ENCODE results near the gene FAM13B. TPM values are rescaled to one million over a fixed set of nuclear protein-coding genes. Genes with fewer than 3 reads are reported as not detected.
"Not testable (repeated sequence)": the region's sequence is repeated elsewhere in the genome, so short reads cannot be mapped to it uniquely, and the experiment has no call there.

FAM13B gene
- total RNA-seq, 1 donor: 59.7 TPM

DNA sequence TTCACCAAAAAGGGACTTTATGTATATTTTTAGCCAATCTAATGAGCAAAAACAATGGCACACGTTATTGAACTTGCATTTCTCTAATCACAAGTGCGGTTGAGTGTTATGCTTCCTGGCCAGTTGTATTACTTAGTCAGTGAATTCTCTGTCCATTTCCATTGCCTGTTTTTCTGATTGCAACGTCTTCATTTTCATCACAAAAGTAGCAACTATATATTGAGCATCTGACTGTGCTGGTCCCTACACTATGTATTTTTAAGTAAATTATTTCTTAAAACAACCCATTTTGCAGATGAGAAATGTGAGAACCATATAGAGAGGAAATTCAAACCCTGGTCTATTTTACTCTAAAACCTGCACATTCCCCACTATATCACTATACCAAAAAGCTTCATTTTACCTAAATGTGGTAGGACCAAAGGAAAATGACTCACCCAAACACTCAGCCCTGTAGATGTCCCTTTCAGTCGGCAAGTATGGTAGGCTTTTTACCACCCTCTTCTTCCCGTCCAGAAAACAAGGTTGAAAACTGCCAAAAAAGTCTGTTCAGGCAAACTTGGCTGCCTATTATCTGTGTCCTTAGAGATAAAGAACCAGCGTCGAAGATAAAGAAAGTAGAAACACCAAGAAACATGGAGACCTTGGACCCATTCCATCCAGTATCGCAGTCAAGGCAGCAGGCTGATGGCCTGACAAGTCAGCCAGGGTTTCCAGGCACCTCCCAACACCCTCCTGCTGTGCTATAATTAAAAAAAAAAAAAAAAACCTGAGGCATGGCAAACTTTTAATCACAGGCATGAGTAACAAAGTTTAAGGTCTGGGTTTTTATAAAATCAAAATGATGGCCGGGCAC, 18.8 kb upstream of the FAM13B start:
- no peak for DNase-seq (ENCODE audit: insufficient read length, low spot score, missing footprints)
- Histone ChIP-seq H3K36me3 (ENCODE audit: insufficient read depth, low read length) (no peaks in the 10 kb centered on the region), H3K4me1 (ENCODE audit: insufficient read depth, low read length) (no peaks in the 10 kb centered on the region), H3K27me3 (ENCODE audit: insufficient read depth, low read length) (peaks cover 3% of the 10 kb centered on the region), H3K9me3 (ENCODE audit: low read depth, low read length) (no peaks in the 10 kb centered on the region), H4K20me1 (ENCODE audit: insufficient read depth, low read length) (no peaks in the 10 kb centered on the region), H2AFZ (ENCODE audit: low read length) (no peak overlapping the region), H3K27ac (ENCODE audit: low read depth, low read length) (no peak overlapping the region), H3K4me2 (ENCODE audit: insufficient read depth, low read length) (no peak overlapping the region), H3K79me2 (ENCODE audit: insufficient read depth, low read length) (no peaks in the 10 kb centered on the region), H3K4me3 (ENCODE audit: insufficient read depth, low read length) (no peak overlapping the region)
- TF ChIP-seq, protein P1, sequence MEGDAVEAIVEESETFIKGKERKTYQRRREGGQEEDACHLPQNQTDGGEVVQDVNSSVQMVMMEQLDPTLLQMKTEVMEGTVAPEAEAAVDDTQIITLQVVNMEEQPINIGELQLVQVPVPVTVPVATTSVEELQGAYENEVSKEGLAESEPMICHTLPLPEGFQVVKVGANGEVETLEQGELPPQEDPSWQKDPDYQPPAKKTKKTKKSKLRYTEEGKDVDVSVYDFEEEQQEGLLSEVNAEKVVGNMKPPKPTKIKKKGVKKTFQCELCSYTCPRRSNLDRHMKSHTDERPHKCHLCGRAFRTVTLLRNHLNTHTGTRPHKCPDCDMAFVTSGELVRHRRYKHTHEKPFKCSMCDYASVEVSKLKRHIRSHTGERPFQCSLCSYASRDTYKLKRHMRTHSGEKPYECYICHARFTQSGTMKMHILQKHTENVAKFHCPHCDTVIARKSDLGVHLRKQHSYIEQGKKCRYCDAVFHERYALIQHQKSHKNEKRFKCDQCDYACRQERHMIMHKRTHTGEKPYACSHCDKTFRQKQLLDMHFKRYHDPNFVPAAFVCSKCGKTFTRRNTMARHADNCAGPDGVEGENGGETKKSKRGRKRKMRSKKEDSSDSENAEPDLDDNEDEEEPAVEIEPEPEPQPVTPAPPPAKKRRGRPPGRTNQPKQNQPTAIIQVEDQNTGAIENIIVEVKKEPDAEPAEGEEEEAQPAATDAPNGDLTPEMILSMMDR (IDR thresholded peaks at IDR 0.05; ENCODE audit: extremely low read depth, low read depth, low read length): no peak

- H3K36me3 ChIP-seq (ENCODE audit: insufficient read depth, low read length); H3K9me3 ChIP-seq (ENCODE audit: low read depth, low read length); H3K4me2 ChIP-seq (ENCODE audit: insufficient read depth, low read length); H3K27me3 ChIP-seq (ENCODE audit: insufficient read depth, low read length); H3K4me1 ChIP-seq (ENCODE audit: insufficient read depth, low read length); H3K4me3 ChIP-seq (ENCODE audit: insufficient read depth, low read length); H3K27ac ChIP-seq (ENCODE audit: low read depth, low read length); DNase-seq (ENCODE audit: insufficient read length, low spot score, missing footprints); H2AFZ ChIP-seq (ENCODE audit: low read length); H3K79me2 ChIP-seq (ENCODE audit: insufficient read depth, low read length); H4K20me1 ChIP-seq (ENCODE audit: insufficient read depth, low read length): not testable (repeated sequence)
These were observed 12.4 kb upstream of the FAM13B start for GRCh38 chr5:138045283-138045682.

DNA sequence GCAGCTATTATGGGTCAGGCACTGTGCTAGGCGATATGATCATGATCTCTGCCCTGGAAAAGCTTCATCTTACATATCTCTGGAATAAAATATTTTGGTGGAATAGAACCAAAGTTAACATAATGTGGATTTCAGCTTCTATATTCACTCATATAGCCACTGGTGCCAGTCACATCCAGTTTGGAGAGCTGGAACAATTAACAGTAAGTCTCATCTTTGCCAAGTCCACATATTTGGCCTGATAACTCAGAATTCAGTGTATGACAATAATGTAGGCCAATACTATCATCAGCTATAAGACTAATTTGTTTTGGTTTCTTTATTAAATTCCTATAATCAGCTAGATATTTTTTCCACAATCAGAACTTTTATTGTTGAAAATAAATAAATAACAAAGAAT, 5.9 kb upstream of the FAM13B start:
- TF ChIP-seq, protein P1 (IDR thresholded peaks at IDR 0.05; ENCODE audit: extremely low read depth, low read depth, low read length): no peak

DNA sequence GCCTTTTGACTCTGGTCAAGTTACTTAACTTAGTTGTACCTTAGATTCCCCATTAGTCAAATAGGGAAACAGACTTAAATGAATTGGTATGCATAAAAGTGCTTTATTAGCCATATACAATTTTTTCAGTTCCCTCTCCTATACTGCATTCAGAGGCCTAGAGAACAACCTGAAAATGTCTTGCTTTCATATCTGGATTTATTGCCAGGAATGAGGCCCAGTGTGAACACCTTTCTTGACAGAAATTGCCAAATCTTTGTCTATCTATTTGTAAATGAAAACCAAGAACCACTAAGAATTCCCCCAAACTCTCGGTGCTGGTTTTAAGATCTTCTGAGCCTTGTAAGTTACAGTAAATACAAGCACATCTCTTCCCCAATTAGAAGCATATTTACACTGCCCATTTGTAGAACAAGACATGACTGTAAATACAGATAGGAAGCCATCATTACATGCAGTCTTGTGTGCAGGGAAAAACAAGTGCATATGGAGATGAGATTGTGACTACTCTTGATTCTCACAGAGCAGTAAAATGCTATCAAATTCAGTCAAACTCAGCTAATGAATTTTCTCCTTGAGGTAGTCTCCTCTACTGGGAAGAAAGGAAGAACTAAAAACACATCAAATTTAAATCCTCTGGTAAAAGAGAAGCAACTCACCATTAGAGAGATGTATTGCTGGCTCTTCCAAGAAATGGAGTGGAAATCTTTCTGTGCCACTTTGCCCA, 5.2 kb upstream of the FAM13B start:
- TF ChIP-seq, protein P1 (IDR thresholded peaks at IDR 0.05; ENCODE audit: extremely low read depth, low read depth, low read length): no peak
- Histone ChIP-seq H3K36me3 (ENCODE audit: insufficient read depth, low read length) (no peaks in the 10 kb centered on the region), H3K9me3 (ENCODE audit: low read depth, low read length) (no peaks in the 10 kb centered on the region), H3K27me3 (ENCODE audit: insufficient read depth, low read length) (no peaks in the 10 kb centered on the region), H2AFZ (ENCODE audit: low read length) (no peak overlapping the region), H3K4me2 (ENCODE audit: insufficient read depth, low read length) (no peak overlapping the region), H3K79me2 (ENCODE audit: insufficient read depth, low read length) (no peaks in the 10 kb centered on the region), H3K4me1 (ENCODE audit: insufficient read depth, low read length) (peaks cover 16% of the 10 kb centered on the region), H3K27ac (ENCODE audit: low read depth, low read length) (no peak overlapping the region), H3K4me3 (ENCODE audit: insufficient read depth, low read length) (no peak overlapping the region), H4K20me1 (ENCODE audit: insufficient read depth, low read length) (no peaks in the 10 kb centered on the region)
- DNase-seq (ENCODE audit: insufficient read length, low spot score, missing footprints): no peak

More for the DNA sequence above, 5.9 kb upstream of the FAM13B start:
- DNase-seq (ENCODE audit: insufficient read length, low spot score, missing footprints): no peak
- no peak overlapping the region for H3K4me3 ChIP-seq (ENCODE audit: insufficient read depth, low read length)
- H3K36me3 ChIP-seq (ENCODE audit: insufficient read depth, low read length): no peaks in the 10 kb centered on the region
- H3K27me3 ChIP-seq (ENCODE audit: insufficient read depth, low read length): no peaks in the 10 kb centered on the region
- H2AFZ ChIP-seq (ENCODE audit: low read length): no peak overlapping the region
- H3K27ac ChIP-seq (ENCODE audit: low read depth, low read length): no peak overlapping the region
- H4K20me1 ChIP-seq (ENCODE audit: insufficient read depth, low read length): no peaks in the 10 kb centered on the region
- H3K4me1 ChIP-seq (ENCODE audit: insufficient read depth, low read length): peaks cover 11% of the 10 kb centered on the region
- no peak overlapping the region for H3K4me2 ChIP-seq (ENCODE audit: insufficient read depth, low read length)
- H3K79me2 ChIP-seq (ENCODE audit: insufficient read depth, low read length): no peaks in the 10 kb centered on the region
- H3K9me3 ChIP-seq (ENCODE audit: low read depth, low read length): no peaks in the 10 kb centered on the region

All from osteoblast (primary cell).